HG03196 (cell line): ENCODE measurements around the gene ITGAD.
"Not testable (repeated sequence)": the region's sequence is repeated elsewhere in the genome, so short reads cannot be mapped to it uniquely, and the experiment has no call there.

Experiments
- ATAC-seq: cut with Tn5 transposase; IDR thresholded peaks from one replicate; pipeline ENCODE4 v1.9.1; 2021; ENCODE audit not compliant: unreplicated experiment

Gene ITGAD

DNA sequence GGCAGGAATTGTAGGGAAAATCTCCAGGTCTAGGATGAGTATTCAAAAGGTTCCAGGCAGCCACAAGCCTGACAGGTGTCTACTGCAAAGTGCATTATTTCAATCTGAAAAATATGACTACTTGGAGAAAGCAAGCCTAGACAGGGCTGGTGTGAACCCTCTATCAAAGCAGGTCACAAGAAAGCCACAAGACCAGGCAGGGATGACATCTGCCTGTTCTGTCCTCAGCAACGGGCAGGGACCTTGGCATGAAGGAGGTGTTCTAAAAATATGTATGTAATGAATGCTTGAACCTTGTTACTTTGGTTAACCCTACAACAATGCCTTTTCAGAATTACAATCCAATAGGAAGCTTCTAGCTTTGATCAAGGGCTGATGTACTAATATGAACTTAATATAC is 36.2 kb downstream of the ITGAD start:
- no peak for ATAC-seq

DNA sequence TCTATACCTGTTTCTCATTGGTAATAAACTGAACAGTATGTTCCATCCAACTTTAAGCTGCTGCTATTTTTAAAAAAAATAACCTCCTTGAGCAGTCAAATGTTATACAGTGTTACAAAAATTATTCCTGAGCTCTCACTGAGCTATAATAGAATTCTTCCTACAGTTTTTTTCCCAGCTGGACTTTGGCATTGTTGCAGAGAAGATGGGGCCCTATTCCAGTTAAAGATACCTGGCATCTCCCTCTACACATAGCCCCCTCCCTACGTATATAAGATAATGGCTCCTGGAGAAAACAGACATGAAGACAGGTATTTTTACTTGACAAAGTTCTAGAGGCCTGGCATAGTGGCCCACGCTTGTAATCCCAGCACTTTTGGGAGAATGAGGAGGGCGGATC is 36.7 kb downstream of the ITGAD start:
- no peak for ATAC-seq

DNA sequence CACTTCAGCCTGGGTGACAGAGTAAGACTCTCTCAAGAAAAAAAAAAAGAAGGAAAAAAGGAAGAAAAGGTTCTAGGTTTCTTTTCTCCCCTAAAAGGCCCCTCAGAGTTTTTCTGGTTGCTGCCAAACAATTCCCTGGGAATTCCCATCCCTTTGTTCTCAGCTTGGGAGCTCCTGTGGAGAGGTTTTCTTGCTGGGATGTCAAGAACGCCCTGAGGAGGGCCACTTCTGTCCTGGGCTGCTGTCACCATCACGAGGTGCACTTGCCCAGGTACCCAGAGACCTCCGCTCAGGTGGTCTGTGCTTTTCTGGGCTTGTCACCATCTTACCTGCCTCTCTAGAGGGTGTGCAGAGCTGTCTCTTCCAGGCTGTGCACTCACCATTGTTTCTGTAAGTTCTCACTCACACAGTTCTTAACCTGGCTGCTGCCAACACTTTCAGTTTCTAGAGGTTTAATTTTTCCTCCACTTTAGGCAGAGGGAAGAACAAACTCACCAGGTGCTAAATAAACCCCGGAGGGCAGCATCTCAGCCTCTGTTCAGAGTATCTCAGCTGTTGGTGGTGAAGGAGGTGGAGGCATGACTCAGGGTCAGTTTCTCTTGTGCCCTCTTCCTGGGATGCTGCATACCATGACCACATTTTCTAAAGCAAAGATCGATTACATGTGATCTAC is 37.4 kb downstream of the ITGAD start:
- ATAC-seq, result no peak

DNA sequence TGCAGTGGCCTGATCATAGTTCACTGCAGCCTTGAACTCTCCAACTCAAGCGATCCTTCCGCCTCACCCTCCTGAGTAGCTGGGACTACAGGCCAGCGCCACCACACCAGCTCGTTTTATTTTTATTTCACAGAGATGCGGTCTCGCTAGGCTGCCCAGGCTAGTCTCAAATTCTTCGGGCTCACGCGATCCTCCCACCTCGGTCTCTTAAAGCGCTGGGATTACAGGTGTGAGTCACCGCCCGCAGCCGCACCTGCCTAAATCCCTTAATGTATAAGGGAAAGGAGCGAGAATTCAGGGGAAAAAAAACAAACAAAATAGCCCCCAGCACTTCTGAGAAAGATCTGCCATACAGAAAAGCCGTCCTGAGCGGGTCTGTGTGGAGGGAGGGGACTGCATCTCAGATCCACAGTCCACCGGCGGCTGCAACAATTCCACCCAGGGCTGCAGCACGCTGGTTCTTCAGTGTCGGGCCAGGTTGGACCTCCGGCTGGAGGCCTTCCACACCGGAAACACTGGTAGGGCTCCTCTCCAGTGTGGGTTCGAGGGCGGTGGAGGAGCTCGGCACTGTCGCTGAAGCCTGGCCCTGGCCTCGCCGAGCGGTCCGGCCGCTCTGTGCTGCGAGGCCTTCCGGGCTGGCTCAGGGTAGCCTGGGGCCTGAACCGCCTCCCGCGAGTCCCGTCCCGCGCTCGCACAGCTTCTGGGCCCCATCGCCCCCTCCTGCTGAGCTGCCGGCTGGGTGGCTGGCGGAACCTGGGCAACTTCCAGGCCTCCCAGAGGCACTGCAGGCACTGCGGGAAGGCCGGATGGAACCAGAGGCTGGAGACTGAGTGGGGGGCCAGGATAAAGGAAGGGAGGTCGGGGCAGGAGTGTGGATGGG is 42.4 kb downstream of the ITGAD start:
- no peak for ATAC-seq

DNA sequence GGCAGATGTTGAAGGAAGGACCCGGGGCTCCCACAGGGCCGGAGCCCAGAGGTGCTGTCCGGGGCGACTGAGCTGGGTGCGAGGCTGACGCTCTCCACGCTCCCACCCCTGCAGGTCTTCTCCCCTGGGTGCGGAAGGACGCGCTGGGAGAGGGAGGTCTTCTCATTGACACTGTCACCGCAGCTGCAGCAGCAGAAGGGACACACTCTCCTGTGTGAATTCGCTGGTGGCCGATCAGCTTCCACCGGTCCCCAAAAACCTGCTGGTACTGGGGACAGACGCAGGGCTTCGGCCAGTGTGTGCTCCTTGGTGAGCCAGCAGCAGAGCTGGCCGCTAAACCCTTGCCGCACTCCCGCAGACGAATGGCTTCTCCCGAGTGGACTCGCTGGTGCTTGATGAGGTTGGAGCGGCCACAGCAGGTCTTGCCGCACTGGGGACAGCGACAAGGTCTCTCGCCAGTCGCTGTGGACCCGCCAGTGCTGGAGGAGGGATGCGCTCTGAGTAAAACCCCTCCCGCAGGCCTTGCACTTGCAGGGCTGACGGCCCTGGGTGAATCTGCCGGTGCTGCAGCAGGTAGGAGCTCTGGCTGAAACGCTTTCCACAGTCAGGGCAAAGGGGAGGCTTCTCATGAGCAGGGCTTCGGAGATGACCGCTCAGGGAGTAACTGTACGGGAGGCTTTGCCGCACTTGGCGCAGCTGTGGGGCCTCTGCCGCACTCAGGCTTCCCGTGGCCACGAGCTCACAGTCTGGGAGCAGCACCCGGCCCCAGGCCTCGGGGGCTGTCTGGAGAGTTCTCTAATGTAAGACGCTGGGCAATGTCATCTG is 43.3 kb downstream of the ITGAD start:
- no peak for ATAC-seq

DNA sequence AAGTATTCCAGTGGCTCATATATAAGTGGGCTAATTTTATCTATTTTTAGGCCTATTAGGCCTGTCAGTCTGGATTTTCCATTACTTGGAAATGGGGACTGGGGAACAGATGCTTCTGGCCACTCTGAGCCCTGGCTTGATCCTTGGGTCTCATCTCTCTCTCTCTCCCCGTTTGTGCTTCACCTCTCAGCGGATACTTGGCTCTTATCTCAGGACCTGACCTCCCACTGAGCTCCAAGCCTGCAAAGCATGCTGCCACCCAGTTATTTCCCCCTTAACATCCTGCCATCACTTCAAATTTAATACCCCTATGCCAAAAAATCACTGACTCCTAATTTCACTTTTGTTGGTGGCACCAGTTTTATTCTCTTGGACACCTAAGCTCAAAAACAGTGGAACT is 45.3 kb downstream of the ITGAD start:
- ATAC-seq, result no peak

DNA sequence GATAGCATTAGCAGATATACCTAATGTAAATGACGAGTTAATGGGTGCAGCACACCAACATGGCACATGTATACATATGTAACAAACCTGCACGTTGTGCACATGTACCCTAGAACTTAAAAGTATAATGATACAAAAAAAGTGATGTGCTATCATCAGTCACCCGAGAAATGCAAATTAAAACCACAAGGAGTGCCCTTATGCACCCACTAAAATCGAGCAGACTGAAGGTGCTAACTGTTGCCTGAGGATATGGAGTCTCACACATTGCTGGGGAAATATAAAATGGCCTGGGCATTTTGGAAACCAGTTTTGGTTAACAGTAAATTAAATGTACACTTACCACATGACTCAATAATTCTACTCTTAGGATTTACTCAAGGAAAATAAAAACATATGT is 45.9 kb downstream of the ITGAD start:
- ATAC-seq, result not testable (repeated sequence)

DNA sequence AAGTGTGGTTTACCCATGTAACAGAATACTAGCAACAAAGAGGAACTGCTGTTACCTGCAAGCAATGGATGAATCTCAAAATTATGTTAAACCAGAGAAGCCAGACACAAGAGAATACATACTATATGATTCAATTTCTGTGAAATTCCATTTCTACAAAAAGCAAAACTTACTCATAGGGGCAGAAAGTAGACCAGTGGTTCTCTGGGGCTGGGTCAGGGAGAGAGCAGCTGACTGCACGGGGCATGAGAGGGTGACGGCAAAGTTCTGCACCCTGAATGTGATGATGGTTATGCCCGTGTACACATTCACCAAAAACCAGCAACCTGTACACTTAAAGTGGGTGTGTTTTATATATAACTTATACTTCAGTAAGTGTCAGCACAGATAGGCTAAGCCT is 46.4 kb downstream of the ITGAD start:
- no peak for ATAC-seq

DNA sequence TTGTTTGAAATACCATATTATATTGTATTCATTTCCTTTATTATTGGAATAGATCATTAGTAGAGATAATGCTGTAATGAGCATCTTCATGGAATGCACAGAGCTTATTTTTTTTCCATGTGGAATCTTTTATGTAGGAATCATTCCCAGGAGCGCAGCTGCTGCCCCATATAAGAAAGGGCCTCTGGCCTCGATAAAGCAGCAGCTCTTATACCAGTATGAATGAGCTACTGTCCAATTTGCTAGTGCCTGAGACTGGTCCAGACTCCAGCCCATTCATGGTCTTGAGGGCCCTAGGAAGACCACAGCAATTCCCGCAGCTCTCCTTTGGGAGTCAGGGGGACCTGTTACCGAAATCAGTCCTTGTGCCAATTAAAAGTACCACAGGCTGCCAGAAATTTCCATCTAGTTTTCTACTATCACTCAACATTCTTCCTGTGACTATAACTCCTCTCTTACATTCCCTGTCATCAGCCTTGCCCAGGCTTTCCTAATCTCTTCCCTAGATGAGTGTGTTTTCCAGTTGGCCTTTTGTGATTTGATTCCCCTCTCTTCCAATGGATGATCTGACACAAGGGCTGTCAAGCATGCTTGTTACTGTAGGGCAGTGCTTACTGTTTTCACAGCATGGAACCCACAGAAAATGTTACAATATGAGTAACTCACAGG is 47.5 kb downstream of the ITGAD start:
- ATAC-seq, result no peak

DNA sequence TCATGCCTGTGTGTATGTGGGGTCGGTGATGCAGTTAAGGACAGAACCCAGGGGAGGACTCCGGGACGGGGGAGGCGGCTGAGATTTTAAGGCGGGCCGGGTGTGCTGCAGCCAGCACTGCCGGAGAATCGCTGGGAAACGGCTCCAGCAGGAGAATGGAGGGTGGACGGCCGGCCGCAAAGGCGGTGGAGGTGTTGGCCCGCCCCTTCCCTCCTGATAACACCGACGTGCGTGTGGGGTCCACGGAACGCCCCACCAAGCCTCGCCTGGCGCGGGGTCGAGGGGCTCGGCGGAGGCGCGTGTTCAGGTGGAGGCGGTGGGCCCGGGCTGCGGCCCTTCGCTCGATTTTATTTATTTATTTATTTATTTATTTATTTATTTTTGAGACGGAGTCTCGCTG is 48.8 kb downstream of the ITGAD start:
- no peak for ATAC-seq

DNA sequence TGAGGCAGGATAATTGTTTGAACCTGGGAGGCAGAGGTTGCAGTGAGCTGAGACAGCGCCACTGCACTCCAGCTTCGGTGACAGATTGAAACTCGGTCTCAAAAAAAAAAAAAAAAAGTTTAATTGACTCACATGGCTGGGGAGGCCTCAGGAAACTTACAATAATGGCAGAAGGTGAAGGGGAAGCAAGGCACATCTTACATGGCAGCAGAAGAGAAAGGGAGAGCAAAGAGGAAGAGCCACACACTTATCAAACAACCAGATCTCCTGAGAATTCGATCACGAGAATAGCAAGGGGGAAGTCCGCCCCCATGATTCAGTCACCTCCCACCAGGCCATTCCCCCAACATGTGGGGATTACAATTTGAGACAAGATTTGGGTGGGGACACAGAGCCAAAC is 52.8 kb downstream of the ITGAD start:
- not testable (repeated sequence) for ATAC-seq

DNA sequence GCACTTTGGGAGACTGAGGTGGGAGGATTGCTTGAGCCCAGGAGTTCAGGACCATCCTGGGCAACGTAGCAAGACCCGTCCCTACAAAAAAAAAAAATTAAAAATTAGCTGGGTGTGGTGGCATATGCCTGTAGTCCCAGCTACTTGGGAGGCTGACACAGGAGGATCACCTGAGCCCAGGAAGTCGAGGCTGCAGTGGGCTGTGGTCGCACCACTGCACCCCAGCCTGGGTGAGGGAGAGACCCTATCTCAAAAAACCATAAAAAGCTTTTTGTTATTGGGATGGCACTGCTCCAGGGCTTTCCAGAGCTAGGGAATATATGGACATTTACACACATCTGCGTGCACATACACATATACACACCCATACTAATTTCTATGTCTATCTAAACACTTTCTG is 58.1 kb downstream of the ITGAD start:
- no peak for ATAC-seq

DNA sequence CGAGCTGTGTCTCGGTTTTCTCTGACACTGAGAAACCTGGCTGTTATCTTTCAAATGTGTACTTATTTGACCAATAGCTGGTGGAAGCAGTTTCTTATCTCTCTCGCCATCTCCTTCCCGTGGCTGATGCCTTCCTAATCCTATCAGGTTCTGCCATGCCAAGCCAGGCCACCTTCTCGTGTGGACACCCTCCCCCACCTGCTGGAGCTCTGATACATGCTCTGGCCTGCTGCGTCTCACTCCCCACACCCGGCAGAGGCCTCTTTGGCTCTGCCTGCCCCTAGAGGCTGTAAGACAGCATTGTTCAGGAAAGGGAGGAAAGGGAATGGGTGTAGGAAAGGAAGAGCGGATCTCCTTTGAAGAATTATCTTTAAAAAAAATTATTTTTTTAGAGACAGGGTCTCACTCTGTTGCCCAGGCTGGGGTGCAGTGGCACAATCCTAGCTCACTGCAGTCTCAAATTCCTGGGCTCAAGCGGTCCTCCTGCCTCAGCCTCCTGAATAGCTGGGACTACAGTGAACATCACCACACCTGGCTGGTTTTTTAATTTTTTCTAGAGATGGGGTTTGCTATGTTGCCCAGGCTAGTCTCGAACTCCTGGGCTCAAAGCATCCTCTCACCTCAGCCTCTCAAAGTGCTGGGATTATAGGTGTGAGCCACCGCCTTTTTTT is 58.7 kb downstream of the ITGAD start:
- ATAC-seq, result no peak

DNA sequence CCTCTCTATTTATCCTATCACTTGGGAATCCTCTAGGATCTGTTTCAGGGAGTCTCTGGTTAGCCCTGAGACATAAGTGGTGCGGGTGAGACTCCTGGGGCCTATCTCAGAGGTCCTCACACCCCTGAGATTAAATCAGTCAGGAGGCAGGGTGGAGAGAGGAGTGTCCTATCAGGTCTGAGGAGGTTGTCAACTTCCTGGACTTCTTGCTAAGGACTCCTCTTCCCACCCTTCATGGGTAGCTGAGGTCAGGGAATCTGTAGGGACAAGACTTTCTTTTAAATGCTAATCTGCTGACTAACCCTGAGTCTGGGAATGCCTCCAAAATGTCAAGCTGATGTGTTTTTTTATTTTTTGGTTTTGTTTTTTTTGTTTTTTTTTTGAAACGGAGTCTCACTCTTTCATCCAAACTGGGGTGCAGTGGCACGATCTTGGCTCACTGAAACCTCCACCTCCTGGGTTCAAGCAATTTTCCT is 59.5 kb downstream of the ITGAD start:
- ATAC-seq, result no peak

DNA sequence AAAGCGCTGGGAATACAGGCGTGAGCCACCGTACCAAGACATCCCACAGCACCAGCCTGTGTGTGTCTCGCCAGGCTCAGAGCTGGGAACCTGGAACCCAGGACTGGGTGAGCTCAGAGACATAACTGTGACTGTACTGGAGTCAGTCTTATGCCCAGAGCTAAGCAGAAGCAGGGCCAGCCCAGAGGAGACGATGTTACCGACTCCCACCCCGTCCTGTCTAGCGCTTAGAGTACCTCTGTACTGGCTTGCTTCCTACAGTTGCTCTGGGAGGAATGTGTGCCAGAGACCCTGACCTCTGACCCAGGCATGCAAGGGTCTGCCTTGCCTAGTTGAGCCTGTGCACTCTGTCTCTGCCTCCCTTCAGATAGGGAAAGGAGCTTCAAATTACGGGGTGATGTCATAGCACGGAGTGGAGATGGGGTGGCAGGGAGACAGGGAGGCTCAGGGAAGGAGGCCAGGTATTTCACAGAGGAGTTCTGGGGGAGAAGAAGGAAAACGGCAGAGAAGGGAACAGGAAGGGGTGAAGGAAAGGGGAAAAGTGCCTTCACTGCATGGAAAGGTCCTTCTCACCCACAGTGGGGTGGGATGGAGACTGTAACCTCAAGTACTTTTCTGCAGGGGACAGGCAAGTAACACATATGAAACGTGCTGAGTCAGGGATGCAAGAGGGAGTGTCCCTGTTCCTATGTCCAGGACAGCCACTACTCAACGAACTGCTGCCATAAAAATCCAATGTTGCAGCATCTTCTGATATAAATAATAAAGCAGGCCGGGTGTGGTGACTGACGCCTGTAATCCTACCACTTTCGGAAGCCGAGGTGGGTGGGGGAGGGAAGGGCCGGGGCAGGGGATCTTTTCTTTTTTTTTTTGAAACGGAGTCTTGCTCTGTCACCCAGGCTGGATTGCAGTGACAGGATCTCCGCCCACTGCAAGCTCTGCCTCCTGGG is 60.4 kb downstream of the ITGAD start:
- ATAC-seq, result no peak

DNA sequence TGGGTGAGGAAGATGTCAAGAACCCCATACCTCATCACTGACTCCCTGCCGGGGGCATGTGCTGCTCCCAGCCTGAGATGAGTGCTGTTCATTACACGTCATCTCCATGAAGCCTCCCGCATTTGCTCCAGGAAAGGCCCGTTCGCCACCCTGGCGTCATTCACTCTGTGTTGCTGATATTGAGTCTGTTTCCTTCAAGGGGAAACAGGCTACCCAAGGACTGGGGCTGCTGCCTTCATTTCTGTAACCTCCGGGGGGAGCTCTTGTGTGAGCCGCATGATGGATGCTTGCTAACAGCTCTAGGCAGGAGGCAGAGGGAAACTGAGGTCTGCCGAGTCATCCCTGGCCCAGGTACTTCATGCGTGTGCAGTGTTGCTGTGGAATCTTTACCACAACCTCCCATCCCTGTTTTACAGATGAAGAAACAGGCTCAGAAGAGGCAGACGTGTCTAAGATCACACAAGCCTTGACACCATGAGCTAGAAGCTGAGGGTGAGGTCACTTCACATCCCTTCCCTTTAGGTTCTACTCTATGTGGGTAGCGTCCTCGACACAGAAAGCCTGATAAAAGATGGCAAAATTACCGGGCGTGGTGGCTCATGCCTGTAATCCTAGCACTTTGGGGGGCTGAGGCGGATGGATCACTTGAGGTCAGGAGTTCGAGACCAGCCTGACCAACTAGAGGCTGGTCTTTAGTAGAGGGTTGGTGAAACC is 62.6 kb downstream of the ITGAD start:
- ATAC-seq, result no peak

DNA sequence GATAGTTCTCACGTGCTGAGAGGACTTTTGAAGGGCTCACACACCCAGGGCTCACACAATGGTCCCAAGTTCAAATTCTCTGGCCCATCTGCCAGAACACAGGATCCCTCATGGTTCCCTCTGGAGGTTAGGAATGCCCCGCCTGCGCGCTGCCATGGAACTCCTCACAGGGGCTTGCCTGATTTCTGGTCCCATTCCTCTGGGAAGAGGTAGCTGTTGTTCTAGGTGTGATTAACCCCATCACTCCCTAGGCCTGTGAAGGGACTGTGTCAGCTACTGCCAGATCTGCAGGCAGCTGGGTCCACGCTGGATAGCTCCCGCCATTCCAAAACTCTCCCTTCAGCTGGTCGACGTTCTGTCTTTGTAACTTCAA is 63.8 kb downstream of the ITGAD start:
- no peak for ATAC-seq

DNA sequence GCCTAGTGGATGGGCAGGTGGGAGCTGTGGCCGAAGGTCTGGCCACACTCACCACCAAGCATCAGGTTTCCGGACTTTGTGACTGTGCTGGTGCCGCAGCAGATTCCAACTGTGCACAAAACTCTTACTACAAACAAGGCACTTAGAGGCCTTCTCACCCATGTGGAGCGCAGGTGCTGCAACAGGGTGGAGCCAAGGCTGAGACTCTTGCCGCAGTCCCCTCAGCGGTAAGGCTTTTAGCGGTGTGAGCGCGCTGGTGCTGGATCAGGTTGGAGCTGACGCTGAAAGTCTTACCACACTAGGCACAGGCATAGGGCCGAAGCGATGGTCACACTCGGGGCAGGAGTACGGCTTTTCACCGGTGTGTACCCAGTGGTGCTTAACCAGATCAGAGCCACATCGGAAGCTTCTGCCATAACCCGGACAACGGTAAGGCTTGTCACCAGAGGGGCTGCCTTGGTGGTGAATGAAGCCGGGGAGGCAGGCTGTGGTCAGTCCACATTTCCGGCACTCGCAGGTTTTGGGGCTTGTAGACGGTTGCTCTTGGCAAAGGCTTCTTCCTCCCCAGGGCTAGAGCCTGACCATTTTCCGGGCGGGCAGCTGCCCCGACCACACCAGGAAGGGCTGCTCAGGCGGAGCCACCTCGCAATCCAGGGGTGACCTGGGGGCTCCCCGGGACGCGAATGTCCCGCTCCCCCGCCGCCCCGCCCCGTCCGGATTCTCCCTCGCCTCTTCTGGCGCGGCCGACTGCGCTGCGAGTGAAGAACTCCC is 65.1 kb downstream of the ITGAD start:
- ATAC-seq, result peak; percentile 13
